Hepatocyte (in vitro differentiated cells): Measurements from ENCODE around the gene LRCH1. TPM values are rescaled to one million over a fixed set of nuclear protein-coding genes. Genes with fewer than 3 reads are reported as not detected.

Experiments
- DNase-seq: peaks from one replicate; pipeline ENCODE4 v3.0.0-alpha.2; 2016; ENCODE audit warnings: low spot score
- H2AFZ ChIP-seq: fragments of 200-600 bp; sonication (generic); 2 replicates; pipeline ENCODE4 v1.6.0; 2016; ENCODE audit warnings: antibody characterized with exemption, mild to moderate bottlenecking
- H3K27ac ChIP-seq: fragments of 200-600 bp; sonication (generic); 2 replicates; pipeline ENCODE4 v1.5.1; 2016; ENCODE audit warnings: mild to moderate bottlenecking
- H3K27me3 ChIP-seq: fragments of 200-600 bp; sonication (generic); 2 replicates; pipeline ENCODE4 v1.6.1; 2016
- H3K36me3 ChIP-seq: fragments of 200-600 bp; sonication (generic); replicated peaks from 2 replicates; pipeline ENCODE4 v1.5.1; 2016; ENCODE audit warnings: low read depth; ENCODE audit not compliant: insufficient read depth
- H3K4me1 ChIP-seq: fragments of 200-600 bp; sonication (generic); 2 replicates; pipeline ENCODE4 v1.5.1; 2016; ENCODE audit warnings: mild to moderate bottlenecking, moderate library complexity; ENCODE audit not compliant: insufficient read depth
- H3K4me2 ChIP-seq: fragments of 200-600 bp; sonication (generic); 2 replicates; pipeline ENCODE4 v1.6.0; 2016
- H3K4me3 ChIP-seq: fragments of 200-600 bp; sonication (generic); 2 replicates; pipeline ENCODE4 v1.5.1; 2016; ENCODE audit warnings: mild to moderate bottlenecking
- H3K79me2 ChIP-seq: fragments of 200-600 bp; sonication (generic); 2 replicates; pipeline ENCODE4 v1.6.0; 2017; ENCODE audit warnings: mild to moderate bottlenecking
- H3K9me2 ChIP-seq: fragments of 200-600 bp; sonication (generic); replicated peaks from 2 replicates; pipeline ENCODE4 v1.6.0; 2017; ENCODE audit warnings: mild to moderate bottlenecking; ENCODE audit not compliant: insufficient read depth
- H3K9me3 ChIP-seq: fragments of 200-600 bp; sonication (generic); 2 replicates; pipeline ENCODE4 v1.5.1; 2016; ENCODE audit warnings: low read depth, mild to moderate bottlenecking
- H4K20me1 ChIP-seq: fragments of 200-600 bp; sonication (generic); 2 replicates; pipeline ENCODE4 v1.6.0; 2016; ENCODE audit warnings: mild to moderate bottlenecking; ENCODE audit not compliant: insufficient read depth, poor library complexity, severe bottlenecking
- EZH2 ChIP-seq: fragments of 200-600 bp; sonication (generic); IDR thresholded peaks from 2 replicates; pipeline ENCODE4 v1.6.1; 2016; ENCODE audit warnings: antibody characterized with exemption, mild to moderate bottlenecking, borderline replicate concordance
- EZH2phosphoT487 ChIP-seq: fragments of 200-600 bp; sonication (generic); IDR thresholded peaks from one replicate; pipeline ENCODE4 v1.6.1; 2018; ENCODE audit warnings: antibody characterized with exemption, mild to moderate bottlenecking, low read depth, moderate library complexity; ENCODE audit not compliant: unreplicated experiment, severe bottlenecking
- WGBS: methylation state at CpG from one replicate; pipeline ENCODE4 v1.1.6; 2016; ENCODE audit warnings: low lambda C conversion rate; ENCODE audit errors: missing lambda C conversion rate; 5-methylcytosine and 5-hydroxymethylcytosine counted together
- polyA plus RNA-seq: library from polyadenylated mRNA; unstranded; fragments of >200 nt; fragmentation: Nextera tagmentation; extraction: Ambion mirVana; gene quantifications from 2 replicates; pipeline ENCODE4 v1.2.1, GENCODE V29; 2016
- total RNA-seq: library from RNA; depleted of rRNA; stranded (reverse); fragments of >200 nt; gene quantifications from 2 replicates; pipeline ENCODE4 v1.2.3, GENCODE V29; 2014
- TF ChIP-seq, protein P1 (sequence below): fragments of 200-600 bp; sonication (generic); IDR thresholded peaks from 2 replicates; pipeline ENCODE4 v1.5.1; 2016; ENCODE audit warnings: antibody characterized with exemption, mild to moderate bottlenecking; ENCODE audit not compliant: poor library complexity

Gene LRCH1
- total and polyA plus RNA-seq, 2 experiments from 2014 or later: 5.7 to 14.1 TPM

DNA sequence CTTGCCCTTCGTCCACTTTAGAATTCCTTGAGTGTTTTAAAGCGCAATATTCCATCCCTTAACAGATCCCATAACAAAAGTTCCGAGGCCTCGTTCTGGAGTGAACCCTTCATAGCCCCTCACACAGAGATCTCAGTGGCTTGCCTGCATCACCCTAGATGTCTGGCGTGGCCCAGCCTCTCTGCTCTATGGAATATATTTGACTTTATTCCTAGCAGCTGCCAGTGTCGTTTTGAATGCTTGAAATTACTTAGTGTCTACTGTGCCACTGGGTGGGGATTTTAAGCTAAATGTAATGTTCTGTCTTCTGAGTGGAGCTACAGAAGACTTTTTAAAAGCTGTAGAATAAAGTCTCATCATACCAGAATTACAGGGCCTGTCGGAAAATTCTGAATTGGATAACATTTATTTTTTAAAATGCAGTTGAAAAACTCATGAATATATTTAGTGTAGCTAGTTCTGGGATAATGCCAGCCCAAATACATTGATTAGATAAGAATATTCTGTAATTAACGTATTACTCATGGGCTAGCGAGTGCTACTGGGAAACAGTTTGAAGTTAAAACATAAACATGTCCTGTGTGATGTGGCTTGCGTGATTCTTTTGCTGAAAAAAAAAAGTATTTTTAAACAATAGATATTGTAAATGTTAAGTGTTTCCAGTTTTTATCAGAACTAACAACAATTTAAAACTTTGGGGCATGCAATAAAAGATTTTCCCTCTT is 132.2 kb downstream of the LRCH1 start:
- Histone ChIP-seq H3K4me1 (peaks cover 29% of the 10 kb centered on the region), H3K4me2 (peak overlapping the region; percentile 40), H3K9me3 (no peaks in the 10 kb centered on the region), H4K20me1 (no peaks in the 10 kb centered on the region), H3K4me3 (no peak overlapping the region), H3K27ac (peak overlapping the region; percentile 33), H3K9me2 (no peaks in the 10 kb centered on the region), H2AFZ (no peak overlapping the region), H3K79me2 (peaks cover 29% of the 10 kb centered on the region), H3K36me3 (no peaks in the 10 kb centered on the region), H3K27me3 (no peaks in the 10 kb centered on the region)
- WGBS: 62% methylated on average over 10 of the region's 10 CpGs
- no peak for DNase-seq
- TF ChIP-seq, protein P1, sequence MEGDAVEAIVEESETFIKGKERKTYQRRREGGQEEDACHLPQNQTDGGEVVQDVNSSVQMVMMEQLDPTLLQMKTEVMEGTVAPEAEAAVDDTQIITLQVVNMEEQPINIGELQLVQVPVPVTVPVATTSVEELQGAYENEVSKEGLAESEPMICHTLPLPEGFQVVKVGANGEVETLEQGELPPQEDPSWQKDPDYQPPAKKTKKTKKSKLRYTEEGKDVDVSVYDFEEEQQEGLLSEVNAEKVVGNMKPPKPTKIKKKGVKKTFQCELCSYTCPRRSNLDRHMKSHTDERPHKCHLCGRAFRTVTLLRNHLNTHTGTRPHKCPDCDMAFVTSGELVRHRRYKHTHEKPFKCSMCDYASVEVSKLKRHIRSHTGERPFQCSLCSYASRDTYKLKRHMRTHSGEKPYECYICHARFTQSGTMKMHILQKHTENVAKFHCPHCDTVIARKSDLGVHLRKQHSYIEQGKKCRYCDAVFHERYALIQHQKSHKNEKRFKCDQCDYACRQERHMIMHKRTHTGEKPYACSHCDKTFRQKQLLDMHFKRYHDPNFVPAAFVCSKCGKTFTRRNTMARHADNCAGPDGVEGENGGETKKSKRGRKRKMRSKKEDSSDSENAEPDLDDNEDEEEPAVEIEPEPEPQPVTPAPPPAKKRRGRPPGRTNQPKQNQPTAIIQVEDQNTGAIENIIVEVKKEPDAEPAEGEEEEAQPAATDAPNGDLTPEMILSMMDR: no peak
- TF ChIP-seq EZH2: no peak
- TF ChIP-seq EZH2phosphoT487: no peak

DNA sequence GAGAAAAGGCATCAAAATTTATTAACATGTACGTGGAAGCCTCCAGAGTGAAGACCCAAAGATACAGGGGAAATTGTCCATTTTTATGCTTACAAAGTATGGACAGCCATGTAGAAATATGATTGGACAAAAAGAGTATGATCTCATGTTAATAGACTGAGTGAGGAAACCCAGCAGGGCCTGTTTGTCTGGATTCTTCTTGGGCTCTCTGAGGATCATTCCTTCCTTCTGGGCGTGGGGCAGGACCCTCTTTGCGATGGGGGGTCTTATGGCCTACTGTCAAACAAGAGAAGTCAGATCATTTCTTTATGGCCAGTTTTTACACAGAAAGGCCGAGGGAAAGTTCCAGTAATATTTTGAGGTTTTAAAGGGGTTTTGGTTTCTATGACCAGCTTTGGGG is 133.2 kb downstream of the LRCH1 start:
- TF ChIP-seq EZH2phosphoT487: no peak
- TF ChIP-seq, protein P1: no peak
- TF ChIP-seq EZH2: no peak
- Histone ChIP-seq H3K27ac (no peak overlapping the region), H3K4me2 (no peak overlapping the region), H4K20me1 (no peaks in the 10 kb centered on the region), H3K36me3 (no peaks in the 10 kb centered on the region), H3K4me1 (peaks cover 28% of the 10 kb centered on the region), H2AFZ (no peak overlapping the region), H3K79me2 (peaks cover 19% of the 10 kb centered on the region), H3K9me2 (no peaks in the 10 kb centered on the region), H3K4me3 (no peak overlapping the region), H3K27me3 (no peaks in the 10 kb centered on the region), H3K9me3 (no peaks in the 10 kb centered on the region)
- 79% methylated on average over 4 of the region's 4 CpGs for WGBS
- no peak for DNase-seq

GRCh38 chr13:46687810-46688209 is 134.8 kb downstream of the LRCH1 start:
- Histone ChIP-seq H3K4me3 (no peak overlapping the region), H3K27ac (peak overlapping the region; percentile 8), H3K79me2 (peaks cover 14% of the 10 kb centered on the region), H3K4me2 (no peak overlapping the region), H3K36me3 (no peaks in the 10 kb centered on the region), H3K9me2 (no peaks in the 10 kb centered on the region), H3K9me3 (no peaks in the 10 kb centered on the region), H3K4me1 (peaks cover 28% of the 10 kb centered on the region), H4K20me1 (no peaks in the 10 kb centered on the region), H3K27me3 (no peaks in the 10 kb centered on the region), H2AFZ (no peak overlapping the region)
- peak; percentile 57 for DNase-seq
- WGBS: 8% methylated on average over 1 of the region's 1 CpG
- no peak for TF ChIP-seq EZH2
- TF ChIP-seq EZH2phosphoT487: no peak
- TF ChIP-seq, protein P1: no peak
